Esophagus muscularis mucosa (tissue), 4 donors: Measurements from ENCODE around the gene PAIP1.

ENCODE experiments used
- CTCF ChIP-seq, 3 experiments: fragments of 200-600 bp in 2 of 3; fragments of 450-650 bp in 1 of 3; sonication (generic) in 2 of 3; IDR thresholded peaks; one replicate each; pipeline ENCODE4 v1.5.1; 2017 to 2019; ENCODE audit warnings: antibody characterized with exemption in 3 of 3, mild to moderate bottlenecking in 2 of 3, moderate library complexity in 1 of 3
- EP300 ChIP-seq: sonication (generic); formaldehyde crosslinking; IDR thresholded peaks from one replicate; pipeline ENCODE4 v1.6.1; 2017; ENCODE audit warnings: antibody characterized with exemption
- POLR2A ChIP-seq: fragments of 450-650 bp; IDR thresholded peaks from one replicate; pipeline ENCODE4 v1.6.1; 2017; ENCODE audit warnings: antibody characterized with exemption, moderate library complexity, mild to moderate bottlenecking, low read depth
- POLR2AphosphoS5 ChIP-seq, 2 donors: sonication (generic); formaldehyde crosslinking; IDR thresholded peaks; one replicate each; pipeline ENCODE4 v1.6.1; 2017; ENCODE audit warnings: antibody characterized with exemption in 2 of 2

- TF ChIP-seq CTCF (IDR thresholded peaks at IDR 0.05) (no peak), POLR2AphosphoS5 (IDR thresholded peaks at IDR 0.05) (no peak), EP300 (no peak), POLR2A (no peak)
These were observed 9.3 kb downstream of the PAIP1 start for GRCh38 chr5:43547532-43547931.
